Ovary (tissue), 9 donors: ENCODE results near the gene DACT1. TPM values are rescaled to one million over a fixed set of nuclear protein-coding genes. Genes with fewer than 3 reads are reported as not detected.

Experiments
- DNase-seq, 5 donors: peaks; one replicate each; pipeline ENCODE4 v3.0.0-alpha.2; 2019 to 2020
- H3K27ac ChIP-seq, 2 donors: fragments of 200-600 bp; one replicate each; pipeline versions ENCODE4 v1.5.1 to v1.8.0; 2019 to 2022
- H3K27me3 ChIP-seq: fragments of 200-600 bp; one replicate; pipeline ENCODE4 v1.8.0; 2022
- H3K36me3 ChIP-seq: fragments of 200-600 bp; sonication (generic); one replicate; pipeline ENCODE4 v1.5.1; 2019
- H3K4me1 ChIP-seq: one replicate; pipeline ENCODE4 v1.8.1; 2013; ENCODE audit warnings: mild to moderate bottlenecking, moderate library complexity; ENCODE audit not compliant: insufficient read depth
- H3K4me3 ChIP-seq: fragments of 200-600 bp; sonication (generic); one replicate; pipeline ENCODE4 v1.5.1; 2017
- H3K9me3 ChIP-seq, 2 donors: fragments of 200-600 bp in 1 of 2; sonication (generic) in 1 of 2; one replicate each; pipeline versions ENCODE4 v1.5.1 to v1.8.1; 2013 to 2019; ENCODE audit warnings: mild to moderate bottlenecking in 1 of 2, moderate library complexity in 1 of 2
- EP300 ChIP-seq: sonication (generic); formaldehyde crosslinking; IDR thresholded peaks from one replicate; pipeline ENCODE4 v1.6.1; 2017; ENCODE audit warnings: antibody characterized with exemption
- POLR2A ChIP-seq: fragments of 450-650 bp; IDR thresholded peaks from one replicate; pipeline ENCODE4 v1.6.1; 2017; ENCODE audit warnings: antibody characterized with exemption, mild to moderate bottlenecking, moderate library complexity
- WGBS, 3 donors: extraction: QIAGEN DNeasy Blood & Tissue Kit in 1 of 3; methylation state at CpG; one replicate each; pipeline versions ENCODE4 v1.1.5 to v1.1.7; 2013 to 2017; 5-methylcytosine and 5-hydroxymethylcytosine counted together
- intact Hi-C, 4 donors: fragments of 100-400 bp; cut with DNase I; formaldehyde crosslinking; loops; one replicate each; pipeline versions ENCODE4 v1.11.0 to v1.15.1; 2022 to 2023
- polyA plus RNA-seq, 2 donors: library from polyadenylated mRNA; stranded (reverse); fragments of 200-250 nt in 1 of 2; fragments of 350-450 nt in 1 of 2; fragmentation: Illumina TruSeq in 1 of 2; extraction: RNeasy Lipid Tissue Mini Kit (QIAGEN cat#74804) in 1 of 2; gene quantifications; one replicate each; pipeline ENCODE4 v1.2.3, GENCODE V29; 2013 to 2014
- total RNA-seq, 7 donors: library from RNA; depleted of rRNA in 2 of 7; stranded (reverse); fragments of >200 nt in 2 of 7; fragmentation: NEBNext Ultra II Directional in 3 of 7; extraction: Animal tissue kit (Norgen Biotek cat#: 25700) in 3 of 7; gene quantifications; one replicate each; pipeline versions ENCODE4 v1.1.0 to v1.2.4, GENCODE V29; 2016 to 2023
- TF ChIP-seq, protein P1 (sequence below), 3 donors: fragments of 450-650 bp in 2 of 3; fragments of 200-600 bp in 1 of 3; IDR thresholded peaks; one replicate each; pipeline versions ENCODE4 v1.5.1 to v1.8.0; 2016 to 2022; ENCODE audit warnings: antibody characterized with exemption in 3 of 3, mild to moderate bottlenecking in 1 of 3
- donor health status: DM: no; HTN: no; CAD: no; lungs with moderate emphysema.
- donor health status: DM: no; HTN: no; CAD: no.
- donor health status: Bipolar disorder and iron deficiency.
- donor health status: DM: yes; HTN: yes; CAD: no.
- donor health status: DM: no; HTN: no; CAD: no.
- donor health status: DM: yes; HTN: yes; CAD: no.

DACT1 gene
- total and polyA plus RNA-seq, 9 donors: 15.5 to 39.3 (median 22.7) TPM

DNA sequence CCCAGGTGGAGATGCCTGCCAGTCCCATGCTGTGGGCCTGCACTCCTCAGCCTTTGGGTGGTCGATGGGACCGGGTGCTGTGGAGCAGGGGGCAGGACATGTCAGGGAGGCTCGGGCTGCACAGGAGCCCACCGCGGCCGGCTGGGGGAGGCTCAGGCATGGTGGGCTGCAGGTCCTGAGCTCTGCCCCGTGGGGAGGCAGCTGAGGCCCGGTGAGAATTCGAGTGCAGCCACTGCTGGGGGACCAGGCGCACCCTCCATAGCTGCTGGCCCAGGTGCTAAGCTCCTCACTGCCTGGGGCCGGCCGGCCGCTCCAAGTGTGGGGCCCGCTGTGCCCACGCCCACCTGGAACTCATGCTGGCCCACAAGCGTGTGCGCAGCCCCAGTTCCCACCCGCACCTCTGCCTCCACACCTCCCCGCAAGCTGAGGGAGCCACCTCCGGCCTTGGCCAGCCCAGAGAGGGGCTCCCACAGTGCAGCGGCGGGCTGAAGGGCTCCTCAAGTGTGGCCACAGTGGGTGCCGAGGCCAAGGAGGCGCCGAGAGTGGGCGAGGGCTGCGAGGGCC lies 49.6 kb downstream of the DACT1 start:
- DNase-seq: no peak
- WGBS, 3 donors: 93 to 97% (median 94%) methylated on average over 23 to 27 of the region's 27 CpGs
- H3K4me1 ChIP-seq: no peaks in the 10 kb centered on the region
- H3K9me3 ChIP-seq: no peaks in the 10 kb centered on the region
- no peak overlapping the region for H3K4me3 ChIP-seq
- no peaks in the 10 kb centered on the region for H3K36me3 ChIP-seq
- no peak overlapping the region for H3K27ac ChIP-seq
- intact Hi-C loops: no loop called here
- no peaks in the 10 kb centered on the region for H3K27me3 ChIP-seq
- TF ChIP-seq, protein P1, sequence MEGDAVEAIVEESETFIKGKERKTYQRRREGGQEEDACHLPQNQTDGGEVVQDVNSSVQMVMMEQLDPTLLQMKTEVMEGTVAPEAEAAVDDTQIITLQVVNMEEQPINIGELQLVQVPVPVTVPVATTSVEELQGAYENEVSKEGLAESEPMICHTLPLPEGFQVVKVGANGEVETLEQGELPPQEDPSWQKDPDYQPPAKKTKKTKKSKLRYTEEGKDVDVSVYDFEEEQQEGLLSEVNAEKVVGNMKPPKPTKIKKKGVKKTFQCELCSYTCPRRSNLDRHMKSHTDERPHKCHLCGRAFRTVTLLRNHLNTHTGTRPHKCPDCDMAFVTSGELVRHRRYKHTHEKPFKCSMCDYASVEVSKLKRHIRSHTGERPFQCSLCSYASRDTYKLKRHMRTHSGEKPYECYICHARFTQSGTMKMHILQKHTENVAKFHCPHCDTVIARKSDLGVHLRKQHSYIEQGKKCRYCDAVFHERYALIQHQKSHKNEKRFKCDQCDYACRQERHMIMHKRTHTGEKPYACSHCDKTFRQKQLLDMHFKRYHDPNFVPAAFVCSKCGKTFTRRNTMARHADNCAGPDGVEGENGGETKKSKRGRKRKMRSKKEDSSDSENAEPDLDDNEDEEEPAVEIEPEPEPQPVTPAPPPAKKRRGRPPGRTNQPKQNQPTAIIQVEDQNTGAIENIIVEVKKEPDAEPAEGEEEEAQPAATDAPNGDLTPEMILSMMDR (IDR thresholded peaks at IDR 0.05): no peak
- no peak for TF ChIP-seq POLR2A
- no peak for TF ChIP-seq EP300

DNA sequence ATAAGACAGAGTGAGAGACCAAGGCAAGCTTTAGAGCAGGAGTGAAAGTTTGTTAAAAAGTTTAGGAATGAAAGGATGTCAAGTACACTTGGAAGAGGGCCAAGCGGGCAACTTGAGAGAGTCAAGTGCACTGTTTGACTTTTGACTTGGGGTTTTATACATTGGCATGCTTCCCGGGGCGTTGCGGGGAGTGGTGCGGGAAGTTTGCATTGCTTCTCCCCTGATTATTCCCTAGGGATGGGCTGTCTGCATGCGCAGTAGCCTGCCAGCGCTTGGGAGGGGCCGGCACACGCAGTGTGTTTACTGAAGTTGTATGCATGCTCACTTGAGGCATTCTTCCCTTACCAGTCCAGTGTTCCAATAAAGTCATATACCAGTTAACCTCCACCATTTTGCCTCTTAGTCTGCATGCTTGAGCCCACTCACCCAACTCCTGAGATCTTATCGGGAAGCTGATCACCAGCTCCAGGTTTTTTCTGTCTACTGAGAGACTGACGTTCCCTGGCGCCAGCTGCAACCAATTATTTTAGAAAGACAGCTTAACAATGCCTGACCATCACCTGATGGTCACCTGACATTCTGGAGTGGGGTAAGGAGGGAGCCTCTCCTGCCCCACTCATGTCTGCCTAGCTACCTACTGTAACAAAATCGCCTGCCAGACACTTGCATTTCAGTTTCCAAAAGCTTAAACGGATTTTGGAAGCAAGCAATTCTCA lies 53.2 kb downstream of the DACT1 start:
- no peaks in the 10 kb centered on the region for H3K9me3 ChIP-seq
- H3K36me3 ChIP-seq: no peaks in the 10 kb centered on the region
- no peak for DNase-seq
- no peaks in the 10 kb centered on the region for H3K27me3 ChIP-seq
- whole genome bisulfite sequencing, 3 donors: 74 to 83% (median 79%) methylated on average over 14 of the region's 14 CpGs
- intact Hi-C loops: no loop called here
- no peak for TF ChIP-seq EP300
- no peak for TF ChIP-seq POLR2A
- TF ChIP-seq, protein P1 (IDR thresholded peaks at IDR 0.05): no peak
- H3K4me1 ChIP-seq: no peaks in the 10 kb centered on the region
- H3K4me3 ChIP-seq: no peak overlapping the region
- no peak overlapping the region for H3K27ac ChIP-seq

DNA sequence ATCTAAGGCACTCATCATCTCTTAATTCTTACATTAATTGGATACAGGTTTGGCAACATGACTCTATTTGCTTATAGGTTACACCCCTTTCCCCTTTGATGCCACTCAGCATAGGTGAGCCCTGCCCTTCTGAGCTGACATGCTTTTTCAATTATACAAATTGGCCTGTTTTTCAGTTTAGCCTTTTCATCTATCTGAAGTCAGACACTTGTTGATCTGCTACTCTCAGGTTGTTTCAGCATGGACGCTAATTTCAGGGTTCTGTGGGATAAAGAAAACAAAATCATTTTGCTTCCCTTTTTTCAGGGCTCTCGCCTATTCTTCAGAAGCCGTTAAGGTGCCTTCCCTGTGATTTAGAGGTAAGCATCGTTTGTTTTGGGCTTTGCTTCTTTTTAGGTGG lies 55.3 kb downstream of the DACT1 start:
- no peak for TF ChIP-seq POLR2A
- no peak for TF ChIP-seq EP300
- TF ChIP-seq, protein P1 (IDR thresholded peaks at IDR 0.05): no peak
- WGBS, 3 donors: 84 to 87% (median 86%) methylated on average over 4 of the region's 4 CpGs
- DNase-seq: no peak
- no peak overlapping the region for H3K27ac ChIP-seq
- H3K36me3 ChIP-seq: no peaks in the 10 kb centered on the region
- no peaks in the 10 kb centered on the region for H3K27me3 ChIP-seq
- intact Hi-C loops: no loop called here
- no peak overlapping the region for H3K4me3 ChIP-seq
- H3K4me1 ChIP-seq: no peaks in the 10 kb centered on the region
- no peaks in the 10 kb centered on the region for H3K9me3 ChIP-seq

DNA sequence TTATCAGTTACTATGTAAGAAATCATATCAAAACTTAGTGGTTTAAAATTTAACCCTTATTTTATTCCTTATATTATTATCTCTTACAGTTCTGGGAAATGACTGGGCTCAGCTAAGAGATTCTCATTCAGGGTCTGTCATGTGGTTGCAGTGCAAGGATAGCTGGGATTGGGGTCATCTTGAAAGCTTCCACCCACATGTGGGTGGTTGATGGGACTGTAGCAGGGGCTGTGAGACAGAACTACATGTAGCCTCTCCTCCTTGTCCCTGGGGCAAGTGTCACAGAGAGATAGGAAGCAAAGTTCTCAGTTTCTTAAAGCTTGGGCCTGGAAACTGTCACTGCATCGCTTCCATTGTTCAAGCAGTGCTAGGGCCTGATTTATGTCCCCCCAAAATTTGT lies 57.8 kb downstream of the DACT1 start:
- DNase-seq: no peak
- no peak overlapping the region for H3K4me3 ChIP-seq
- no peaks in the 10 kb centered on the region for H3K9me3 ChIP-seq
- intact Hi-C loops: no loop called here
- H3K27me3 ChIP-seq: no peaks in the 10 kb centered on the region
- H3K36me3 ChIP-seq: no peaks in the 10 kb centered on the region
- TF ChIP-seq, protein P1 (IDR thresholded peaks at IDR 0.05): no peak
- no peak for TF ChIP-seq EP300
- no peak for TF ChIP-seq POLR2A
- no peak overlapping the region for H3K27ac ChIP-seq
- H3K4me1 ChIP-seq: peaks cover 1% of the 10 kb centered on the region
- WGBS, 3 donors: 97 to 100% (median 100%) methylated on average over 1 of the region's 1 CpG
